GM23248 (cell line): ENCODE results near the gene RTN4RL1. TPM values are rescaled to one million over a fixed set of nuclear protein-coding genes. Genes with fewer than 3 reads are reported as not detected.

Experiments used
- DNase-seq: peaks from one replicate; pipeline ENCODE4 v3.0.0-alpha.2; 2015
- H2AFZ ChIP-seq: fragments of 200-600 bp; sonication (generic); 2 replicates; pipeline ENCODE4 v1.6.1; 2016; ENCODE audit warnings: antibody characterized with exemption
- H3F3A ChIP-seq: fragments of 200-600 bp; sonication (generic); 2 replicates; pipeline ENCODE4 v1.6.1; 2016; ENCODE audit warnings: mild to moderate bottlenecking, antibody characterized with exemption, mixed run types; ENCODE audit not compliant: insufficient read depth
- H3K27ac ChIP-seq: fragments of 200-600 bp; sonication (generic); 2 replicates; pipeline ENCODE4 v1.5.1; 2016; ENCODE audit warnings: mild to moderate bottlenecking
- H3K27me3 ChIP-seq: fragments of 200-600 bp; sonication (generic); replicated peaks from 2 replicates; pipeline ENCODE4 v1.6.1; 2016; ENCODE audit warnings: mild to moderate bottlenecking; ENCODE audit not compliant: insufficient read depth
- H3K36me3 ChIP-seq: fragments of 200-600 bp; sonication (generic); 2 replicates; pipeline ENCODE4 v1.6.1; 2016; ENCODE audit warnings: low read depth, mild to moderate bottlenecking
- H3K4me1 ChIP-seq: fragments of 200-600 bp; sonication (generic); 2 replicates; pipeline ENCODE4 v1.6.1; 2016; ENCODE audit warnings: mild to moderate bottlenecking; ENCODE audit not compliant: insufficient read depth
- H3K4me2 ChIP-seq: fragments of 200-600 bp; sonication (generic); one replicate; pipeline ENCODE4 v1.6.1; 2016; ENCODE audit warnings: mild to moderate bottlenecking; ENCODE audit not compliant: unreplicated experiment
- H3K4me3 ChIP-seq: fragments of 200-600 bp; sonication (generic); 2 replicates; pipeline ENCODE4 v1.5.1; 2016; ENCODE audit warnings: mild to moderate bottlenecking
- H3K79me2 ChIP-seq: fragments of 200-600 bp; sonication (generic); 2 replicates; pipeline ENCODE4 v1.6.1; 2016; ENCODE audit warnings: mild to moderate bottlenecking; ENCODE audit not compliant: insufficient read depth
- H3K9ac ChIP-seq: fragments of 200-600 bp; sonication (generic); 2 replicates; pipeline ENCODE4 v1.6.1; 2016; ENCODE audit warnings: mild to moderate bottlenecking
- H3K9me2 ChIP-seq: fragments of 200-600 bp; sonication (generic); 2 replicates; pipeline ENCODE4 v1.6.1; 2016; ENCODE audit warnings: mixed run types, mild to moderate bottlenecking, moderate library complexity; ENCODE audit not compliant: insufficient read depth
- H3K9me3 ChIP-seq: fragments of 200-600 bp; sonication (generic); one replicate; pipeline ENCODE4 v1.6.1; 2017; ENCODE audit warnings: low read depth
- H4K20me1 ChIP-seq: fragments of 200-600 bp; sonication (generic); 2 replicates; pipeline ENCODE4 v1.6.0; 2016; ENCODE audit not compliant: insufficient read depth
- EZH2 ChIP-seq: fragments of 200-600 bp; sonication (generic); IDR thresholded peaks from 2 replicates; pipeline ENCODE4 v1.6.1; 2018; ENCODE audit warnings: antibody characterized with exemption, mild to moderate bottlenecking; ENCODE audit not compliant: insufficient read depth, poor library complexity, severe bottlenecking
- EZH2phosphoT487 ChIP-seq: fragments of 200-600 bp; sonication (generic); IDR thresholded peaks from 2 replicates; pipeline ENCODE4 v1.6.1; 2018; ENCODE audit warnings: antibody characterized with exemption, moderate library complexity, mild to moderate bottlenecking, low read depth; ENCODE audit not compliant: insufficient read depth
- WGBS, 2 experiments: methylation state at CpG; one replicate each; pipeline ENCODE4 v1.1.6; 2015 to 2017; ENCODE audit warnings: low lambda C conversion rate in 2 of 2, low coverage in 1 of 2; ENCODE audit errors: missing lambda C conversion rate in 2 of 2; 5-methylcytosine and 5-hydroxymethylcytosine counted together
- in situ Hi-C: fragments of 300-500 bp; cut with MboI; formaldehyde crosslinking; loops from 2 replicates; pipeline ENCODE4 v1.15.0; 2020
- polyA plus RNA-seq: library from polyadenylated mRNA; unstranded; fragments of >200 nt; fragmentation: Nextera tagmentation; extraction: Ambion mirVana; gene quantifications from 2 replicates; pipeline ENCODE4 v1.2.1, GENCODE V29; 2016
- total RNA-seq: library from RNA; depleted of rRNA; stranded (reverse); fragments of >200 nt; shearing (Covaris generic); gene quantifications from 2 replicates; pipeline ENCODE4 v1.2.3, GENCODE V29; 2014

The RTN4RL1 gene
- total and polyA plus RNA-seq, 2 experiments from 2014 or later = 0.22 TPM; not detected in 1

- Histone ChIP-seq H3K9ac (no peak overlapping the region), H3K9me2 (no peaks in the 10 kb centered on the region), H3K36me3 (no peaks in the 10 kb centered on the region), H4K20me1 (no peaks in the 10 kb centered on the region), H3K79me2 (no peaks in the 10 kb centered on the region), H3K4me3 (no peak overlapping the region), H3K4me1 (no peaks in the 10 kb centered on the region), H3K9me3 (no peaks in the 10 kb centered on the region), H2AFZ (no peak overlapping the region), H3K27me3 (peaks cover 32% of the 10 kb centered on the region), H3K4me2 (no peak overlapping the region), H3F3A (no peaks in the 10 kb centered on the region), H3K27ac (no peak overlapping the region)
- 31 to 46% methylated on average over 8 of the region's 8 CpGs for WGBS, 2 experiments
- no peak for DNase-seq
- in situ Hi-C loops = no loop called here
- TF ChIP-seq EZH2 (no peak), EZH2phosphoT487 (no peak)
These were observed 110.5 kb downstream of the RTN4RL1 start for GRCh38 chr17:1914661-1915083.

- Histone ChIP-seq H3K4me1 (no peaks in the 10 kb centered on the region), H3K9me3 (no peaks in the 10 kb centered on the region), H3F3A (no peaks in the 10 kb centered on the region), H3K27me3 (peaks cover 37% of the 10 kb centered on the region), H3K36me3 (no peaks in the 10 kb centered on the region), H3K4me3 (no peak overlapping the region), H3K79me2 (no peaks in the 10 kb centered on the region), H3K9ac (no peak overlapping the region), H3K9me2 (no peaks in the 10 kb centered on the region), H4K20me1 (no peaks in the 10 kb centered on the region), H3K27ac (no peak overlapping the region), H2AFZ (no peak overlapping the region), H3K4me2 (no peak overlapping the region)
- in situ Hi-C loops = no loop called here
- WGBS, 2 experiments = 73 to 75% methylated on average over 11 to 14 of the region's 14 CpGs
- DNase-seq = no peak
- TF ChIP-seq EZH2 (no peak), EZH2phosphoT487 (no peak)
These were observed 111.4 kb downstream of the RTN4RL1 start for GRCh38 chr17:1913702-1914101.

- in situ Hi-C loops = no loop called here
- Histone ChIP-seq H3K4me1 (0 out of 2 replicates have a peak, but pooled peaks cover 9% of the 10 kb centered on the region), H3K27ac (no peak overlapping the region), H3K9me3 (no peaks in the 10 kb centered on the region), H3K9ac (no peak overlapping the region), H3K4me3 (no peak overlapping the region), H3K27me3 (peaks cover 43% of the 10 kb centered on the region), H3K36me3 (no peaks in the 10 kb centered on the region), H2AFZ (no peak overlapping the region), H3K79me2 (no peaks in the 10 kb centered on the region), H3K4me2 (no peak overlapping the region), H4K20me1 (no peaks in the 10 kb centered on the region), H3F3A (no peaks in the 10 kb centered on the region), H3K9me2 (no peaks in the 10 kb centered on the region)
- TF ChIP-seq EZH2 (no peak), EZH2phosphoT487 (no peak)
- DNase-seq = no peak
- 42 to 46% methylated on average over 7 of the region's 7 CpGs for WGBS, 2 experiments
These were observed 113.0 kb downstream of the RTN4RL1 start for GRCh38 chr17:1912146-1912545.

DNA sequence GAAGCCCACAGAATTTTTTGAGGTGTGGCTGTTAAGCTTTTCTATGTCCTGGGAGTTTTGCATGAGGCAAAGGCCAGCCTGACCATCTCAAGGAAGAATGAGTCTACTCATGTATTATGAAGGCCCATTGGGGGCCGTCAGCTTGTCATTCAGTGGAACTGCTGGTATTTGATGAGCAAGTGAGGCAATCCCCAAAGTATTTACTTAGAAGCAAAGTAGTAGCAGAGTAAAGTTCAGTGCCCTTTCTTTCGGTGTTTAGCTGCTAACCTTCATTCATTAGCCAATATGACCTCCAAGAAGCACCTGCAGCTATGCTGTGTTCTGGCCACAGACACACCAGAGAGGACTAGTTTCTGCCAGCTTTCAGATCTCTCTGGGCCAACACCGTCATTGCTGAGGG is 115.1 kb downstream of the RTN4RL1 start:
- TF ChIP-seq EZH2 (no peak), EZH2phosphoT487 (no peak)

More for the DNA sequence above, 115.1 kb downstream of the RTN4RL1 start:
- no peak overlapping the region for H2AFZ ChIP-seq
- H3K9ac ChIP-seq = no peak overlapping the region
- no peaks in the 10 kb centered on the region for H3K9me2 ChIP-seq
- no peaks in the 10 kb centered on the region for H3K36me3 ChIP-seq
- no peak overlapping the region for H3K27ac ChIP-seq
- in situ Hi-C loops = loop anchor here (5.0 to 10.0 kb wide), 2 partner anchors 117 to 365 kb away; partner anchors contain the start of gene RTN4RL1
- H4K20me1 ChIP-seq = no peaks in the 10 kb centered on the region
- H3K4me1 ChIP-seq = 0 out of 2 replicates have a peak, but pooled peaks cover 9% of the 10 kb centered on the region
- no peak overlapping the region for H3K4me2 ChIP-seq
- H3K4me3 ChIP-seq = no peak overlapping the region
- H3F3A ChIP-seq = no peaks in the 10 kb centered on the region
- no peaks in the 10 kb centered on the region for H3K79me2 ChIP-seq
- no peaks in the 10 kb centered on the region for H3K9me3 ChIP-seq
- H3K27me3 ChIP-seq = peaks cover 43% of the 10 kb centered on the region
- DNase-seq = no peak
- WGBS, 2 experiments = 72 to 80% methylated on average over 3 of the region's 3 CpGs
